A673 (cell line): Measurements from ENCODE around the gene ESPN. TPM values are rescaled to one million over a fixed set of nuclear protein-coding genes. Genes with fewer than 3 reads are reported as not detected.

ENCODE experiments used
- BruUV-seq: library from RNA; stranded (reverse); fragments of 400-500 nt; replicated peaks from 2 replicates; lab custom pipeline; 2021; lab: Mats Ljungman, UMichigan
- CTCF ChIA-PET: fragments of 300-600 bp; sonication (Branson Sonifier 250); formaldehyde crosslinking; loops from one replicate; lab custom pipeline; 2022; ENCODE audit warnings: antibody characterized with exemption; lab: Charles Lee
- POLR2A ChIA-PET: fragments of 300-600 bp; sonication (Branson Sonifier 250); formaldehyde crosslinking; loops from one replicate; lab custom pipeline; 2022; ENCODE audit warnings: antibody characterized with exemption; ENCODE audit not compliant: low non-redundant PET; lab: Charles Lee
- DNase-seq: peaks from one replicate; pipeline ENCODE4 v3.0.0-alpha.2; 2015; ENCODE audit warnings: low spot score
- H3K27ac ChIP-seq: fragments of 200-600 bp; sonication (generic); 2 replicates; pipeline ENCODE4 v1.5.1; 2016; ENCODE audit warnings: mixed run types, low read depth, mild to moderate bottlenecking, mixed read lengths, antibody characterized with exemption, low read length; ENCODE audit not compliant: poor library complexity, severe bottlenecking
- H3K27me3 ChIP-seq: fragments of 200-600 bp; sonication (generic); replicated peaks from 2 replicates; pipeline ENCODE4 v1.6.1; 2017; ENCODE audit warnings: mixed run types, low read depth, mild to moderate bottlenecking, mixed read lengths, antibody characterized with exemption, low read length; ENCODE audit not compliant: insufficient read depth, poor library complexity
- H3K36me3 ChIP-seq: fragments of 200-600 bp; sonication (generic); 2 replicates; pipeline ENCODE4 v1.6.1; 2016; ENCODE audit warnings: mixed run types, mild to moderate bottlenecking, mixed read lengths, antibody characterized with exemption, low read length; ENCODE audit not compliant: insufficient read depth, poor library complexity, severe bottlenecking
- H3K4me1 ChIP-seq: fragments of 200-600 bp; sonication (generic); 2 replicates; pipeline ENCODE4 v1.6.1; 2017; ENCODE audit warnings: mixed run types, mild to moderate bottlenecking, mixed read lengths, antibody characterized with exemption, low read length; ENCODE audit not compliant: insufficient read depth, poor library complexity, severe bottlenecking
- H3K4me3 ChIP-seq: fragments of 200-600 bp; sonication (generic); 2 replicates; pipeline ENCODE4 v1.5.1; 2016; ENCODE audit warnings: low read depth, mixed run types, mild to moderate bottlenecking, mixed read lengths, low read length; ENCODE audit not compliant: poor library complexity, severe bottlenecking
- H3K9me3 ChIP-seq: fragments of 200-600 bp; sonication (generic); 2 replicates; pipeline ENCODE4 v1.6.1; 2016; ENCODE audit warnings: mixed run types, low read depth, mild to moderate bottlenecking, mixed read lengths, antibody characterized with exemption, low read length; ENCODE audit not compliant: poor library complexity, severe bottlenecking
- EZH2 ChIP-seq: fragments of 200-600 bp; sonication (generic); IDR thresholded peaks from 2 replicates; pipeline ENCODE4 v1.6.1; 2017; ENCODE audit warnings: borderline replicate concordance, low read depth, mild to moderate bottlenecking, mixed read lengths, antibody characterized with exemption, low read length; ENCODE audit not compliant: poor library complexity, severe bottlenecking
- intact Hi-C: fragments of 100-400 bp; cut with micrococcal nuclease; formaldehyde crosslinking; loops from one replicate; pipeline ENCODE4 v1.10.0; 2022; ENCODE audit not compliant: unreplicated experiment
- total RNA-seq: library from RNA; stranded (reverse); gene quantifications from 2 replicates; pipeline ENCODE4 v1.2.3, GENCODE V29; 2021
- TF ChIP-seq, protein P1 (sequence below): fragments of 300-800, 200-600 bp; sonication (generic); conservative IDR thresholded peaks from 2 replicates; pipeline ENCODE4 v1.5.1; 2017; ENCODE audit warnings: low read depth, mild to moderate bottlenecking, antibody characterized with exemption, low read length, moderate library complexity, mixed read lengths

ESPN gene
- total RNA-seq, 1 experiment from 2014 or later: not detected

DNA sequence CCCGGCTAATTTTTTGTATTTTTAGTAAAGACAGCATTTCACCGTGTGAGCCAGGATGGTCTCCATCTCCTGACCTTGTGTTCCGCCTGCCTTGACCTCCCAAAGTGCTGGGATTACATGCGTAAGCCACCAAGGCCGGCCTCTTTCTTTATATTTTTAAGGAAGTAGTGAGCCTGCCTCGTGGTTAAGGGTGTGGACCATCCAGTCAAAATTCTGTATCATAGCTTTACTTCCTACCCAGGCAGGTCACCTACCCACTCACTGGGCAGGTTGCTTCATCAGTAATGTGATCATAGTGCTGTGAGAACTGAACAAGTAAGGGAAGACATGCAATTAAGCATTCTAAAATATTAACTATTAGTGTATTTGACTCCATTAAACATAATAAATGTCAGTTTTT, 22.9 kb upstream of the ESPN start:
- ChIA-PET POLR2A (no interaction called here), CTCF (interaction anchor here (1.2 kb wide), 1 partner anchor 53 kb away, joined by 4 read pairs; no protein-coding TSS in a partner anchor)
- BruUV-seq: no TSS peak
- Histone ChIP-seq H3K4me1 (no peaks in the 10 kb centered on the region), H3K9me3 (no peaks in the 10 kb centered on the region), H3K36me3 (no peaks in the 10 kb centered on the region), H3K27me3 (no peaks in the 10 kb centered on the region), H3K27ac (no peak overlapping the region), H3K4me3 (no peak overlapping the region)
- intact Hi-C loops: loop anchor here (5.0 kb wide), 1 partner anchor 294 kb away; no protein-coding TSS in a partner anchor
- TF ChIP-seq EZH2: no peak
- TF ChIP-seq, protein P1, sequence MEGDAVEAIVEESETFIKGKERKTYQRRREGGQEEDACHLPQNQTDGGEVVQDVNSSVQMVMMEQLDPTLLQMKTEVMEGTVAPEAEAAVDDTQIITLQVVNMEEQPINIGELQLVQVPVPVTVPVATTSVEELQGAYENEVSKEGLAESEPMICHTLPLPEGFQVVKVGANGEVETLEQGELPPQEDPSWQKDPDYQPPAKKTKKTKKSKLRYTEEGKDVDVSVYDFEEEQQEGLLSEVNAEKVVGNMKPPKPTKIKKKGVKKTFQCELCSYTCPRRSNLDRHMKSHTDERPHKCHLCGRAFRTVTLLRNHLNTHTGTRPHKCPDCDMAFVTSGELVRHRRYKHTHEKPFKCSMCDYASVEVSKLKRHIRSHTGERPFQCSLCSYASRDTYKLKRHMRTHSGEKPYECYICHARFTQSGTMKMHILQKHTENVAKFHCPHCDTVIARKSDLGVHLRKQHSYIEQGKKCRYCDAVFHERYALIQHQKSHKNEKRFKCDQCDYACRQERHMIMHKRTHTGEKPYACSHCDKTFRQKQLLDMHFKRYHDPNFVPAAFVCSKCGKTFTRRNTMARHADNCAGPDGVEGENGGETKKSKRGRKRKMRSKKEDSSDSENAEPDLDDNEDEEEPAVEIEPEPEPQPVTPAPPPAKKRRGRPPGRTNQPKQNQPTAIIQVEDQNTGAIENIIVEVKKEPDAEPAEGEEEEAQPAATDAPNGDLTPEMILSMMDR: no peak
- no peak for DNase-seq

DNA sequence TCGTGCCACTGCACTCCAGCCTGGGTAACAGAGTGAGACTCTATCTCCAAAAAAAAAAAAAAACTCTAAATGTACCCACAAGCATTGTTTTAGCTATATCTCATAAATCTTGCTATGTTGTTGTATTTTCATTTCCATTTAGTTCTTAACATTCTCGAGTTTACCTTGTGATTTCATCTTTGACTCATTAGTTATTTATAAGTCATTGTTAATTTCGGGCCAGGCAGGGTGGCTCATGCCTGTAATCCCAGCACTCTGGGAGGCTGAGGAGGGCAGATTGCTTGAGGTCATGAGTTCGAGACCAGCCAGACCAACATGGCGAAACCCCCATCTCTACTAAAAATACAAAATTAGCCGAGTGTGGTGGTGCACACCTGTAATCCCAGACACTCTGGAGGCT, 16.6 kb upstream of the ESPN start:
- Histone ChIP-seq H3K4me1 (no peaks in the 10 kb centered on the region), H3K4me3 (no peak overlapping the region), H3K9me3 (no peaks in the 10 kb centered on the region), H3K27me3 (peaks cover 4% of the 10 kb centered on the region), H3K36me3 (no peaks in the 10 kb centered on the region), H3K27ac (no peak overlapping the region)
- no TSS peak for BruUV-seq
- intact Hi-C loops: no loop called here
- ChIA-PET POLR2A (no interaction called here), CTCF (interaction anchor here (0.6 kb wide), 1 partner anchor 12 kb away, joined by 9 read pairs; no protein-coding TSS in a partner anchor)
- DNase-seq: no peak
- TF ChIP-seq EZH2: no peak
- TF ChIP-seq, protein P1: no peak

DNA sequence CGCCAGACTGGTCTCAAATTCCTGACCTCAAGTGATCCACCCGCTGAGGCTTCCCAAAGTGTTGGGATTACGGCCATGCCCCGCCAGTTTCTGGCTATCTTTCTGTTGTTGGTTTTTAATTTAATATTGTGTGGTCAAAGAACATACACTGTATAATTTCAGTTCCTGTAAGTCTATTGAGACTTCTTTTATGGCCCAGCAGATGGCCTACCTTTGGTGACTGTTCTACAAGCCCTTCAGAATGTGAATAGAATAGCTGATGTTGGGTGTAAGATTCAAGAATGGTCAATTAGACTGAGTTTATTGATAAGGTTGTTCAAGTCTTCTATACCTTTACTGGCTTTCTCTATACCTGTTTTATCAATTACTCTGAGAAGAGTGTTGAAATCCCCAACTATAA, 15.5 kb upstream of the ESPN start:
- no peaks in the 10 kb centered on the region for H3K9me3 ChIP-seq
- H3K27ac ChIP-seq: no peak overlapping the region
- BruUV-seq: no TSS peak
- DNase-seq: no peak
- ChIA-PET CTCF (interaction anchor here (0.7 to 1.0 kb wide), 2 partner anchors 28 to 61 kb away, joined by 10 to 12 read pairs; no protein-coding TSS in a partner anchor), POLR2A (no interaction called here)
- H3K4me3 ChIP-seq: no peak overlapping the region
- H3K36me3 ChIP-seq: no peaks in the 10 kb centered on the region
- no peaks in the 10 kb centered on the region for H3K4me1 ChIP-seq
- intact Hi-C loops: no loop called here
- H3K27me3 ChIP-seq: peaks cover 8% of the 10 kb centered on the region
- no peak for TF ChIP-seq EZH2
- TF ChIP-seq, protein P1: no peak
